ENCODE measurements around the gene RAD51B. TPM values are rescaled to one million over a fixed set of nuclear protein-coding genes. Genes with fewer than 3 reads are reported as not detected.

RAD51B gene
- total RNA-seq, 1 experiment from 2014 or later: 8.5 TPM

DNA sequence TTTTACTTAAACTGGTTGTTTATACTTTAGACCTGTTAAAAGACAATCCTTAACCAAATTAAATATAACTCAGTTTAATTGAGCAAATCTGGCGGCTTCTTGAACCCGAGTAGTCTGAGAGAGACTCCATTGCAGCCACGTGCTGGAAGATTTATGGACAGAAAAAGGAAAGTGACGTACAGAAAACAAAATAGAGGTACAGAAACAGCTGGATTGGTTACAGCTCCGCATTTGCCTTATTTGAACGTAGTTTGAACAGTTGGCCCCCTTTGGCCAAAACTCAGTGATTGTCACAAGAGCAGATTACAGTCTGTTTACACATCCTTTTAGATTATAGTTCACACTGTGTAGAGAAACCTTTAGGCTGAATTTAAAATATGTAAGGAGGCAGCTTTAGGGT, 155.9 kb downstream of the RAD51B start:
- no peak for DNase-seq (ENCODE audit: low read depth, low spot score)
- Histone ChIP-seq H3K9me3 (ENCODE audit: control insufficient read depth, insufficient read depth, low read depth, low read length) (no peaks in the 10 kb centered on the region), H3K4me1 (ENCODE audit: control insufficient read depth, insufficient read depth, low read length) (peaks cover 5% of the 10 kb centered on the region; the same call in 1 of the 2 replicates), H3K36me3 (ENCODE audit: control insufficient read depth, insufficient read depth, low read length) (no peaks in the 10 kb centered on the region), H3K27me3 (ENCODE audit: control insufficient read depth, insufficient read depth, low read length) (no peaks in the 10 kb centered on the region), H3K27ac (ENCODE audit: low read length) (peak overlapping the region; percentile 14; the same call in 1 of the 2 replicates), H3K4me3 (ENCODE audit: low read depth in 2 of 2, low read length in 2 of 2) (no peak overlapping the region)
- CTCF ChIA-PET: no interaction called here
- in situ Hi-C loops (cut with HindIII; ENCODE audit: low pct_unique_long_range_greater_than_20kb, low sequenced_read_pairs): no loop called here
- BruUV-seq (replicated peaks): no TSS peak
- POLR2A ChIA-PET: no interaction called here
- no peak for ATAC-seq
- intact Hi-C loops (cut with micrococcal nuclease; ENCODE audit: unreplicated experiment): no loop called here
- TF ChIP-seq TCF7L2 (IDR thresholded peaks at IDR 0.05; ENCODE audit: low read depth, low read length) (no peak), SIN3A (IDR thresholded peaks at IDR 0.05; ENCODE audit: borderline replicate concordance, insufficient read depth, low read depth, low read length) (no peak), POLR2AphosphoS5 (IDR thresholded peaks at IDR 0.05; ENCODE audit: low read depth, low read length) (no peak), REST (IDR thresholded peaks at IDR 0.05; ENCODE audit: insufficient read depth in 1 of 2, low read depth in 2 of 2, low read length in 1 of 2) (no peak)
- TF ChIP-seq, protein P1, sequence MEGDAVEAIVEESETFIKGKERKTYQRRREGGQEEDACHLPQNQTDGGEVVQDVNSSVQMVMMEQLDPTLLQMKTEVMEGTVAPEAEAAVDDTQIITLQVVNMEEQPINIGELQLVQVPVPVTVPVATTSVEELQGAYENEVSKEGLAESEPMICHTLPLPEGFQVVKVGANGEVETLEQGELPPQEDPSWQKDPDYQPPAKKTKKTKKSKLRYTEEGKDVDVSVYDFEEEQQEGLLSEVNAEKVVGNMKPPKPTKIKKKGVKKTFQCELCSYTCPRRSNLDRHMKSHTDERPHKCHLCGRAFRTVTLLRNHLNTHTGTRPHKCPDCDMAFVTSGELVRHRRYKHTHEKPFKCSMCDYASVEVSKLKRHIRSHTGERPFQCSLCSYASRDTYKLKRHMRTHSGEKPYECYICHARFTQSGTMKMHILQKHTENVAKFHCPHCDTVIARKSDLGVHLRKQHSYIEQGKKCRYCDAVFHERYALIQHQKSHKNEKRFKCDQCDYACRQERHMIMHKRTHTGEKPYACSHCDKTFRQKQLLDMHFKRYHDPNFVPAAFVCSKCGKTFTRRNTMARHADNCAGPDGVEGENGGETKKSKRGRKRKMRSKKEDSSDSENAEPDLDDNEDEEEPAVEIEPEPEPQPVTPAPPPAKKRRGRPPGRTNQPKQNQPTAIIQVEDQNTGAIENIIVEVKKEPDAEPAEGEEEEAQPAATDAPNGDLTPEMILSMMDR (IDR thresholded peaks at IDR 0.05): no peak

GRCh38 chr14:67977434-67978034, 158.0 kb downstream of the RAD51B start:
- no peak for DNase-seq (ENCODE audit: low read depth, low spot score)
- POLR2A ChIA-PET: interaction anchor here (0.6 kb wide), 1 partner anchor 246 kb away, joined by 3 read pairs; no protein-coding TSS in a partner anchor
- in situ Hi-C loops (cut with HindIII; ENCODE audit: low pct_unique_long_range_greater_than_20kb, low sequenced_read_pairs): no loop called here
- Histone ChIP-seq H3K27me3 (ENCODE audit: control insufficient read depth, insufficient read depth, low read length) (no peaks in the 10 kb centered on the region), H3K36me3 (ENCODE audit: control insufficient read depth, insufficient read depth, low read length) (no peaks in the 10 kb centered on the region), H3K9me3 (ENCODE audit: control insufficient read depth, insufficient read depth, low read depth, low read length) (no peaks in the 10 kb centered on the region), H3K4me3 (ENCODE audit: low read depth in 2 of 2, low read length in 2 of 2) (no peak overlapping the region), H3K4me1 (ENCODE audit: control insufficient read depth, insufficient read depth, low read length) (peaks cover 5% of the 10 kb centered on the region; the same call in 1 of the 2 replicates), H3K27ac (ENCODE audit: low read length) (peak overlapping the region; percentile 79; the same call in 1 of the 2 replicates)
- CTCF ChIA-PET: no interaction called here
- BruUV-seq (replicated peaks): no TSS peak
- TF ChIP-seq POLR2AphosphoS5 (IDR thresholded peaks at IDR 0.05; ENCODE audit: low read depth, low read length): no peak
- peak; percentile 93 for TF ChIP-seq TCF7L2 (IDR thresholded peaks at IDR 0.05; ENCODE audit: low read depth, low read length)
- ATAC-seq: no peak; the same call in 1 of the 2 replicates
- intact Hi-C loops (cut with micrococcal nuclease; ENCODE audit: unreplicated experiment): no loop called here

- intact Hi-C loops (cut with micrococcal nuclease; ENCODE audit: unreplicated experiment): no loop called here
- no TSS peak for BruUV-seq (replicated peaks)
- in situ Hi-C loops (cut with HindIII; ENCODE audit: low pct_unique_long_range_greater_than_20kb, low sequenced_read_pairs): no loop called here
- Histone ChIP-seq H3K27me3 (ENCODE audit: control insufficient read depth, insufficient read depth, low read length) (no peaks in the 10 kb centered on the region), H3K4me3 (ENCODE audit: low read depth in 2 of 2, low read length in 2 of 2) (no peak overlapping the region), H3K27ac (ENCODE audit: low read length) (peak overlapping the region; percentile 44; the same call in 1 of the 2 replicates), H3K4me1 (ENCODE audit: control insufficient read depth, insufficient read depth, low read length) (peaks cover 5% of the 10 kb centered on the region; the same call in 1 of the 2 replicates), H3K36me3 (ENCODE audit: control insufficient read depth, insufficient read depth, low read length) (no peaks in the 10 kb centered on the region), H3K9me3 (ENCODE audit: control insufficient read depth, insufficient read depth, low read depth, low read length) (no peaks in the 10 kb centered on the region)
- DNase-seq (ENCODE audit: low read depth, low spot score): no peak
- ATAC-seq: no peak
- no peak for TF ChIP-seq REST (IDR thresholded peaks at IDR 0.05; ENCODE audit: insufficient read depth in 1 of 2, low read depth in 2 of 2, low read length in 1 of 2)
- no peak for TF ChIP-seq SIN3A (IDR thresholded peaks at IDR 0.05; ENCODE audit: borderline replicate concordance, insufficient read depth, low read depth, low read length)
- TF ChIP-seq, protein P1 (IDR thresholded peaks at IDR 0.05): no peak
- no peak for TF ChIP-seq TCF7L2 (IDR thresholded peaks at IDR 0.05; ENCODE audit: low read depth, low read length)
- no peak for TF ChIP-seq POLR2AphosphoS5 (IDR thresholded peaks at IDR 0.05; ENCODE audit: low read depth, low read length)
- ChIA-PET POLR2A (no interaction called here), CTCF (no interaction called here)
Observed at GRCh38 chr14:67978749-67979148, 159.2 kb downstream of the RAD51B start.
